A673 (cell line): ENCODE data around the gene ARL10. TPM values are rescaled to one million over a fixed set of nuclear protein-coding genes. Genes with fewer than 3 reads are reported as not detected.
A peak's percentile ranks its signal among the peaks of the same experiment; 100 is the strongest.

Experiments
- BruUV-seq: library from RNA; stranded (reverse); fragments of 400-500 nt; replicated peaks from 2 replicates; lab custom pipeline; 2021; lab: Mats Ljungman, UMichigan
- CTCF ChIA-PET: fragments of 300-600 bp; sonication (Branson Sonifier 250); formaldehyde crosslinking; loops from one replicate; lab custom pipeline; 2022; ENCODE audit warnings: antibody characterized with exemption; lab: Charles Lee
- POLR2A ChIA-PET: fragments of 300-600 bp; sonication (Branson Sonifier 250); formaldehyde crosslinking; loops from one replicate; lab custom pipeline; 2022; ENCODE audit warnings: antibody characterized with exemption; ENCODE audit not compliant: low non-redundant PET; lab: Charles Lee
- DNase-seq: peaks from one replicate; pipeline ENCODE4 v3.0.0-alpha.2; 2015; ENCODE audit warnings: low spot score
- H3K27ac ChIP-seq: fragments of 200-600 bp; sonication (generic); 2 replicates; pipeline ENCODE4 v1.5.1; 2016; ENCODE audit warnings: mixed run types, low read depth, mild to moderate bottlenecking, mixed read lengths, antibody characterized with exemption, low read length; ENCODE audit not compliant: poor library complexity, severe bottlenecking
- H3K27me3 ChIP-seq: fragments of 200-600 bp; sonication (generic); replicated peaks from 2 replicates; pipeline ENCODE4 v1.6.1; 2017; ENCODE audit warnings: mixed run types, low read depth, mild to moderate bottlenecking, mixed read lengths, antibody characterized with exemption, low read length; ENCODE audit not compliant: insufficient read depth, poor library complexity
- H3K36me3 ChIP-seq: fragments of 200-600 bp; sonication (generic); 2 replicates; pipeline ENCODE4 v1.6.1; 2016; ENCODE audit warnings: mixed run types, mild to moderate bottlenecking, mixed read lengths, antibody characterized with exemption, low read length; ENCODE audit not compliant: insufficient read depth, poor library complexity, severe bottlenecking
- H3K4me1 ChIP-seq: fragments of 200-600 bp; sonication (generic); 2 replicates; pipeline ENCODE4 v1.6.1; 2017; ENCODE audit warnings: mixed run types, mild to moderate bottlenecking, mixed read lengths, antibody characterized with exemption, low read length; ENCODE audit not compliant: insufficient read depth, poor library complexity, severe bottlenecking
- H3K4me3 ChIP-seq: fragments of 200-600 bp; sonication (generic); 2 replicates; pipeline ENCODE4 v1.5.1; 2016; ENCODE audit warnings: low read depth, mixed run types, mild to moderate bottlenecking, mixed read lengths, low read length; ENCODE audit not compliant: poor library complexity, severe bottlenecking
- H3K9me3 ChIP-seq: fragments of 200-600 bp; sonication (generic); 2 replicates; pipeline ENCODE4 v1.6.1; 2016; ENCODE audit warnings: mixed run types, low read depth, mild to moderate bottlenecking, mixed read lengths, antibody characterized with exemption, low read length; ENCODE audit not compliant: poor library complexity, severe bottlenecking
- EZH2 ChIP-seq: fragments of 200-600 bp; sonication (generic); IDR thresholded peaks from 2 replicates; pipeline ENCODE4 v1.6.1; 2017; ENCODE audit warnings: borderline replicate concordance, low read depth, mild to moderate bottlenecking, mixed read lengths, antibody characterized with exemption, low read length; ENCODE audit not compliant: poor library complexity, severe bottlenecking
- intact Hi-C: fragments of 100-400 bp; cut with micrococcal nuclease; formaldehyde crosslinking; loops from one replicate; pipeline ENCODE4 v1.10.0; 2022; ENCODE audit not compliant: unreplicated experiment
- total RNA-seq: library from RNA; stranded (reverse); gene quantifications from 2 replicates; pipeline ENCODE4 v1.2.3, GENCODE V29; 2021
- TF ChIP-seq, protein P1 (sequence below): fragments of 300-800, 200-600 bp; sonication (generic); conservative IDR thresholded peaks from 2 replicates; pipeline ENCODE4 v1.5.1; 2017; ENCODE audit warnings: low read depth, mild to moderate bottlenecking, antibody characterized with exemption, low read length, moderate library complexity, mixed read lengths

Gene ARL10
- total RNA-seq, 1 experiment from 2014 or later: 13.6 TPM

DNA sequence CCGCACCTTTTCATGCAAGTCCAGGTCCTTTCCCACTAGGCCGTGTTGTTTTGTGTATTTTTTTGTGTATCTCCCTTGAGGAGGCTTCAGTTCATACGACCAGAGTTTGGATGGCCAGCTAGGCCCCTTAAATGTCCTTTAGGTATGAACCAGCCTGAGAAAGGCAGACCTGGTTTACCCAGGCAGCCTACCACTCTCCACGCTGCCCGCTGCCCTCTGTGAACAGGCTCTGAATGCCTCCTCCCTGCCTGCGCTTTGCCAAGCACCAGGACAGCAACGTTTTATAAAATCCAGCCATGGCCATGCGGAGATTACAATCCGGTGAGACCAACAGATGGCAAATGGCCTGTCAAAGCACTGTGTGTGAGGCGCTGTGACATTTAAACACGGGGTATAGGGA lies 51.7 kb downstream of the ARL10 start:
- TF ChIP-seq, protein P1, sequence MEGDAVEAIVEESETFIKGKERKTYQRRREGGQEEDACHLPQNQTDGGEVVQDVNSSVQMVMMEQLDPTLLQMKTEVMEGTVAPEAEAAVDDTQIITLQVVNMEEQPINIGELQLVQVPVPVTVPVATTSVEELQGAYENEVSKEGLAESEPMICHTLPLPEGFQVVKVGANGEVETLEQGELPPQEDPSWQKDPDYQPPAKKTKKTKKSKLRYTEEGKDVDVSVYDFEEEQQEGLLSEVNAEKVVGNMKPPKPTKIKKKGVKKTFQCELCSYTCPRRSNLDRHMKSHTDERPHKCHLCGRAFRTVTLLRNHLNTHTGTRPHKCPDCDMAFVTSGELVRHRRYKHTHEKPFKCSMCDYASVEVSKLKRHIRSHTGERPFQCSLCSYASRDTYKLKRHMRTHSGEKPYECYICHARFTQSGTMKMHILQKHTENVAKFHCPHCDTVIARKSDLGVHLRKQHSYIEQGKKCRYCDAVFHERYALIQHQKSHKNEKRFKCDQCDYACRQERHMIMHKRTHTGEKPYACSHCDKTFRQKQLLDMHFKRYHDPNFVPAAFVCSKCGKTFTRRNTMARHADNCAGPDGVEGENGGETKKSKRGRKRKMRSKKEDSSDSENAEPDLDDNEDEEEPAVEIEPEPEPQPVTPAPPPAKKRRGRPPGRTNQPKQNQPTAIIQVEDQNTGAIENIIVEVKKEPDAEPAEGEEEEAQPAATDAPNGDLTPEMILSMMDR: no peak
- no peak for TF ChIP-seq EZH2
- POLR2A ChIA-PET: no interaction called here
- peaks cover 6% of the 10 kb centered on the region for H3K4me1 ChIP-seq
- no TSS peak for BruUV-seq
- no peak overlapping the region for H3K27ac ChIP-seq
- H3K4me3 ChIP-seq: peak overlapping the region; percentile 82
- CTCF ChIA-PET: interaction anchor here (0.6 to 0.8 kb wide), 2 partner anchors 31 to 85 kb away, joined by 3 to 5 read pairs; no protein-coding TSS in a partner anchor
- no peak for DNase-seq
- no peaks in the 10 kb centered on the region for H3K9me3 ChIP-seq
- H3K36me3 ChIP-seq: no peaks in the 10 kb centered on the region
- intact Hi-C loops: loop anchor here (5.0 kb wide), 2 partner anchors 155 to 200 kb away; no protein-coding TSS in a partner anchor
- no peaks in the 10 kb centered on the region for H3K27me3 ChIP-seq

GRCh38 chr5:176418251-176418650 lies 53.0 kb downstream of the ARL10 start:
- no peaks in the 10 kb centered on the region for H3K27me3 ChIP-seq
- DNase-seq: no peak
- BruUV-seq: no TSS peak
- ChIA-PET CTCF (no interaction called here), POLR2A (no interaction called here)
- H3K27ac ChIP-seq: no peak overlapping the region
- intact Hi-C loops: loop anchor here (5.0 kb wide), 2 partner anchors 154 to 199 kb away; no protein-coding TSS in a partner anchor
- H3K4me1 ChIP-seq: peaks cover 6% of the 10 kb centered on the region
- H3K36me3 ChIP-seq: no peaks in the 10 kb centered on the region
- no peak for TF ChIP-seq EZH2
- TF ChIP-seq, protein P1: no peak
- no peak overlapping the region for H3K4me3 ChIP-seq
- no peaks in the 10 kb centered on the region for H3K9me3 ChIP-seq

DNA sequence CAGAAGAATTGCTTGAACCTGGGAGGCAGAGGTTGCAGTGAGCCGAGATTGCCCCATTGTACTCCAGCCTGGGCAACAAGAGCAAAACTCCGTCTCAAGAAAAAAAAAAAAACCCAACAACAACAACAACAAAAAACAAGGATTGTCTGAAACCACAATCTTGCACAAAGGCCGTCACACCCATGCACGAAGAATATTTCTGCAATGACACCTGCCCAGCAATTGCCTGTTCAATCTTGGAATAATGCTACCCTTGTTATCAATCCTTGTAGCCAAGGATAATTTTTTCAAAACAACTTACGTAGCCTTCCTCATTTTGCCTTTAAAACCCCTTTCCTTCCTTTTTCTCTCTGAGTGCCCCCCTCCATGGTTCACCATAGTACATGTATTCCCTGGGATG lies 54.8 kb downstream of the ARL10 start:
- Histone ChIP-seq H3K9me3 (no peaks in the 10 kb centered on the region), H3K36me3 (no peaks in the 10 kb centered on the region), H3K27me3 (no peaks in the 10 kb centered on the region), H3K4me3 (no peak overlapping the region), H3K27ac (no peak overlapping the region), H3K4me1 (peaks cover 6% of the 10 kb centered on the region)
- no TSS peak for BruUV-seq
- no peak for DNase-seq
- ChIA-PET POLR2A (no interaction called here), CTCF (no interaction called here)
- no peak for TF ChIP-seq EZH2
- TF ChIP-seq, protein P1: no peak
- intact Hi-C loops: no loop called here
